Neutrophil (primary cell): Measurements from ENCODE around the gene COL24A1.

Experiments used
- H3K27ac ChIP-seq: fragments of 200-600 bp; sonication (generic); 2 replicates; pipeline ENCODE4 v1.5.1; 2016; ENCODE audit warnings: mild to moderate bottlenecking, moderate library complexity
- H3K27me3 ChIP-seq: fragments of 200-600 bp; sonication (generic); 2 replicates; pipeline ENCODE4 v1.6.0; 2016; ENCODE audit warnings: mild to moderate bottlenecking
- H3K36me3 ChIP-seq: fragments of 200-600 bp; sonication (generic); 2 replicates; pipeline ENCODE4 v1.5.1; 2017
- H3K4me1 ChIP-seq, 2 experiments: fragments of 200-600 bp in 1 of 2; sonication (generic) in 1 of 2; 1 replicate in 1 of 2; 2 replicates in 1 of 2; pipeline versions ENCODE4 v1.5.1 to v1.6.1; 2013 to 2016; ENCODE audit warnings: low read depth in 1 of 2, low read length in 1 of 2, mild to moderate bottlenecking in 1 of 2, moderate library complexity in 1 of 2; ENCODE audit not compliant: control insufficient read depth in 1 of 2, insufficient read depth in 1 of 2
- H3K4me3 ChIP-seq, 2 experiments: fragments of 200-600 bp in 1 of 2; sonication (generic) in 1 of 2; 1 replicate in 1 of 2; 2 replicates in 1 of 2; pipeline ENCODE4 v1.5.1; 2013 to 2016; ENCODE audit warnings: low read depth in 1 of 2, low read length in 1 of 2, mild to moderate bottlenecking in 1 of 2, moderate library complexity in 1 of 2
- H3K9me3 ChIP-seq: fragments of 200-600 bp; sonication (generic); 2 replicates; pipeline ENCODE4 v1.5.1; 2016
- CTCF ChIP-seq: fragments of 200-600 bp; sonication (generic); IDR thresholded peaks from 2 replicates; pipeline ENCODE4 v1.5.1; 2016; ENCODE audit warnings: antibody characterized with exemption

Gene COL24A1

GRCh38 chr1:85822696-85823095 is 333.9 kb downstream of the COL24A1 start:
- no peaks in the 10 kb centered on the region for H3K36me3 ChIP-seq
- no peaks in the 10 kb centered on the region for H3K9me3 ChIP-seq
- H3K27me3 ChIP-seq, result no peaks in the 10 kb centered on the region
- TF ChIP-seq CTCF, result no peak
- H3K4me3 ChIP-seq, result no peak overlapping the region
- H3K27ac ChIP-seq, result no peak overlapping the region
- H3K4me1 ChIP-seq, result no peaks in the 10 kb centered on the region

GRCh38 chr1:85818371-85818770 is 338.2 kb downstream of the COL24A1 start:
- TF ChIP-seq CTCF, result no peak
- Histone ChIP-seq H3K27ac (no peak overlapping the region), H3K9me3 (no peaks in the 10 kb centered on the region), H3K36me3 (no peaks in the 10 kb centered on the region), H3K27me3 (no peaks in the 10 kb centered on the region), H3K4me3 (no peak overlapping the region), H3K4me1 (no peaks in the 10 kb centered on the region)

- no peaks in the 10 kb centered on the region for H3K27me3 ChIP-seq
- no peak overlapping the region for H3K27ac ChIP-seq
- H3K36me3 ChIP-seq, result no peaks in the 10 kb centered on the region
- TF ChIP-seq CTCF, result no peak
- H3K4me1 ChIP-seq, result no peaks in the 10 kb centered on the region
- H3K9me3 ChIP-seq, result no peaks in the 10 kb centered on the region
- H3K4me3 ChIP-seq, result no peak overlapping the region
Measured at GRCh38 chr1:85816606-85817005, 340.0 kb downstream of the COL24A1 start.

GRCh38 chr1:85815906-85816305 is 340.7 kb downstream of the COL24A1 start:
- H3K4me1 ChIP-seq, result no peaks in the 10 kb centered on the region
- no peaks in the 10 kb centered on the region for H3K27me3 ChIP-seq
- H3K4me3 ChIP-seq, result no peak overlapping the region
- TF ChIP-seq CTCF, result no peak
- H3K27ac ChIP-seq, result no peak overlapping the region
- no peaks in the 10 kb centered on the region for H3K9me3 ChIP-seq
- H3K36me3 ChIP-seq, result no peaks in the 10 kb centered on the region

GRCh38 chr1:85806236-85806965 is 350.2 kb downstream of the COL24A1 start:
- Histone ChIP-seq H3K4me1 (no peaks in the 10 kb centered on the region), H3K9me3 (no peaks in the 10 kb centered on the region), H3K27ac (no peak overlapping the region), H3K36me3 (no peaks in the 10 kb centered on the region), H3K4me3 (no peak overlapping the region), H3K27me3 (no peaks in the 10 kb centered on the region)
- no peak for TF ChIP-seq CTCF
